HT1080 (cell line): Measurements from ENCODE around the gene CHI3L2. TPM values are rescaled to one million over a fixed set of nuclear protein-coding genes. Genes with fewer than 3 reads are reported as not detected.

Experiments used
- DNase-seq: peaks from one replicate; pipeline ENCODE4 v3.0.0-alpha.2; 2015; ENCODE audit warnings: low read depth
- total RNA-seq: library from RNA; depleted of rRNA; stranded (reverse); fragments of >200 nt; shearing (Covaris generic); gene quantifications from 2 replicates; pipeline ENCODE4 v1.2.3, GENCODE V29; 2014

CHI3L2 gene
- total RNA-seq, 1 experiment from 2014 or later, result 1.0 TPM

DNA sequence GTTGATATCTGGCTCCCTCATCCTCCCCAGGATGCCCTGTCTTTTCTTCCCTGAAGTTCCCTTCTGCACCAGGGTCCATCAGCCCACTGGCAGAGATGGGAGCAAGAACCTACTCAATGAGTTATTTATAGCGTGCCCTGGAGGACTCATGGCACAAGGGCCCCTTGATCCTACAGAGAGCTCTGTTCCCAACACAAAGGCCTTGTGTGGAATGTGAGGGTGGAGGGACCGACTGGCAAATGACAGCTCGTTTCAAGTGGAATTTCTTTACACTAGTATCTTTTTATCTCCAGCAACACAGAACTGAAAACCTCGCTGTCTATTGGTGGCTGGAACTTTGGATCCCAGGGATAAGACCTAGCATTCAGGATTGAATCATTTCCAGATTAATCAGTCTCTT lies 22.4 kb downstream of the CHI3L2 start:
- no peak for DNase-seq

- no peak for DNase-seq
Measured at GRCh38 chr1:111251570-111251969, 24.1 kb downstream of the CHI3L2 start.

DNA sequence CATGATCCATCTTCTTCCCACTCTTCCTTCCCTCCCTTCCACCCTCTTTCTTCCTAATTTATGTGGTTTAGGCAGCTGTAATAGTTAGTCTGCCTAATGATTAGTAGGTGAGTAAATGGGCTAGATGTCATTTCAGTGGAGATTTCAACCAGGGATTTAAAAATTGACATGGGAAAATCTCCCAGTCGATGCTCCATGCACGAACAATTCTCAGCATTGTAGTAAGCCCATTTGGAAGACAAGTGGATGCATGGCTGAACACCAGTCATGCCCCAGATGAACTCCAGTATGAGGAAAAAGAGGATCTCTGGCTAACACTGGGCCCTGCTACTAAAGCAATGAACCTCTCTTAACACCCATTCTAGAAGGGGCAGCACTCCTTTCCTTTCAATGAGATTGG lies 25.3 kb downstream of the CHI3L2 start:
- DNase-seq, result no peak

DNA sequence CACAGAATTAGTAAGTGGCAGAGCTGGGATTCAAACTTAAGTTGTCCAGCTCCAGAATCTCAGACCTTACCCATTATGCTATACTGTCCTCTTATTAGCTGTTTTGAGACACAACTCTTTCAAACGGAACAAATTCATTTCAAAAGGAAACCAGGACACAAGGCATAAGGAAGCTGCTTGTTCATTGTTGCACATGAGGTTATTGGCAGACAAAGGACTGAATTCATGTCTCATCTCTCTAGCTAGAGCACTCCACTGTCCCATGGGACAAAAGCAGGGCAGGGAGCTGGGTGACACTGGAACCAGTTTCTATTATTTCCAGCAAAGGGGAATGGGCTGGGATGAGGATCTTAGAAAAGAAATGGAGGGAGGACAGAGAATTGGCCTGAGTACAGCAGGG lies 26.4 kb downstream of the CHI3L2 start:
- no peak for DNase-seq

GRCh38 chr1:111256988-111257658 lies 29.6 kb downstream of the CHI3L2 start:
- DNase-seq, result no peak

DNA sequence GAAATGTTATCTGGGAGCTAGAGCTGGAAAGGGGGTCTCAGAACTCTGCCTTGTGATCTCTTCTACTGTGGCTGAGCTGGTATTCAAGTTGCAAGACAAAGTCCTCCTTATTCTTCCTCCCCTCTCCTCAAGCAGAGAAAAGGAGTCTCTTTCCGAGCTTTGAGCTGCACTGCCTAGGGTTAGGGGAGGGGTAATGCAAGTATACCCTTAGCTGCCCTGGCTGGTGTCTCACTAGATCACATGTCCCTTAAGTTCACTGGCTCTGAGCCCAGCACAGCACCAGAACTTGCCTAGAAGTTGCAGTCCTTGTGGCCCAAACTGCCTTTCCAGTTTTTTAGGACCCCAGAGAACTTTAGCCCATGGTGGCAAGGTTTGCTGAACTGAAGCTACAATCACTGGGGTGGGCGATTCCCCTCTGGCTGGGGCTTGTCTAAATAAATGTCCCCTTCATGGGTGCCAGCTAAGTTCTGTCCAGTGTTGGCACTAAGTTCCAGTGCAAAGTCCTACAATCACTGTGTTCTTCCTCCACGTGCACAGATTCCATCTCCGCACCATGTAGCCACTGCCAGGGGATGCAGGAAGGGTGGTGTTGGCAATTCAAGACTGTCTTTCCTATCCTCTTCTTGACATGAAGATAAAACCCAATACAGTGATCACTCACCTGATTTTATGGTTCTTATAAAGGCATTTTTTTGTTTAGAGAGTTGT lies 40.4 kb downstream of the CHI3L2 start:
- DNase-seq, result no peak

- DNase-seq, result no peak
Measured at GRCh38 chr1:111269825-111270406, 42.4 kb downstream of the CHI3L2 start.

GRCh38 chr1:111270771-111271463 lies 43.4 kb downstream of the CHI3L2 start:
- no peak for DNase-seq

DNA sequence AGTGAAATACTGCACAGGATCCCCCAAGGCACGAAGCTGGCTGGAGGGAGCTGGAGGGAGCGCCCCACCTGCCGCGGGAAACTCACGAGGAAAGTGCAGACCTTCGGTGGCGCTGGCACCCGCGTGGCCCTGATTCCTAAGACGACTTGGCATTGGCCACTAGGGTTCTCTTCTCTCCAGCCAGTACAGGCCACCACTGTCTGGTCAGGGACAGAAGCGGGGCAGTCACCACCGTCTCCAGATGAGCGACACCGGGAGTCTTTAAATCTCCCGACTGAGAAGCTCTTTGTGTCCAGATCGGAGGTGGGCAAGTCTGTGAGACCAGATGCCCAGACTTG lies 43.9 kb downstream of the CHI3L2 start:
- DNase-seq, result no peak

DNA sequence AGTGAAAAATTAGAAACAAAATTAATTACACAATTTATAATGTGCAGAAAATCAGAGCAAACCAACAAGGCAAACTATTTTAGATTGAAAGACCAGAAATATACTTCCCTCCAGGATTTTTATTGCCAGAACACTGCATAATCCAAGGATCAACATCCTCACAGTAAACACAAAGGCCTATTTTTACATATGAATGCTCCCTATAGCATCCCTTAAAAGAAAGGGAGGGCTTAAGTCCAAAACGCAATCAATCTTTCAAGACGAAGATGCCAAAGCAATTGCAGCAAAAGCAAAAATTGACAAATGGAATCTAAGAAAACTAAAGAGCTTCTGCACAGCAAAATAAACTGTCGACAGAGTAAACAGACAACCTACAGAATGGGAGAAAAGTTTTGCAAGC lies 44.6 kb downstream of the CHI3L2 start:
- DNase-seq, result no peak

DNA sequence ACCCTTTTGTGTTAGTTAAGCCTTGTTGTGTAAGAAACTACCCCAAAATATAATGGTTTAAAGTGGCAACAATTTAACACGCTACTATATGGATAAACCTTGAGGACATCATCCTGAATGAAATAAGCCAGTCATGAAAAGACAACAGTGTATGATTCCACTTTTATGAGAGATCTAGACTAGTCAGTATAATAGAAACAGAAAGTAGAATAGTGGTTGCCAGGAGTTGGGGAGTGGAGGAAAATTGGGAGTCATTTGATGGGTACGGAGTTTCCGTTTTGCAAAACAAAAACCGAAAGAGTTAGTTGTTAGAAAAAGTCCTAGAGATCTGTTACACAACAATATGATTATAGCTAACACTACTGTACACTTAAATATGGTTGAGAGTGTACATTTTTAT lies 47.1 kb downstream of the CHI3L2 start:
- DNase-seq, result no peak

DNA sequence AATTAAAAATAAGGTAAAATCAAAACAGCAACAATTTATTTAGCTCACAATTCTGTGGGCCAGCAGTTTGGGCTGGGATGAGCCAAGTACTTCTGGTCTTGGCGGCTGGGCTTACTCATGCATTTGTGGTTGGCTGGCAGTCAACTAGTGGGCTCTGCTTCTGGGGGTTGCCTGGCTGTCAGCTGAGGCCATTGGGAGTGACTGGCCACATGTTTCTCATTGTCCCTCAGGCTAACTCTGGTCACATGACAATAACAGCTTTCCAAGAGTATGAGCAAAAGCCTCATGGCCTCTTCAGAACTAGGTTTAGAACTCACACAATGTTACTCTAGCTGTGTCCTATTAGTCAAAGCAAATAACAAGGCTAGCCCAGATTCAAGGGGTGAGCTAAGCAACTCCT lies 47.6 kb downstream of the CHI3L2 start:
- DNase-seq, result peak; percentile 87

DNA sequence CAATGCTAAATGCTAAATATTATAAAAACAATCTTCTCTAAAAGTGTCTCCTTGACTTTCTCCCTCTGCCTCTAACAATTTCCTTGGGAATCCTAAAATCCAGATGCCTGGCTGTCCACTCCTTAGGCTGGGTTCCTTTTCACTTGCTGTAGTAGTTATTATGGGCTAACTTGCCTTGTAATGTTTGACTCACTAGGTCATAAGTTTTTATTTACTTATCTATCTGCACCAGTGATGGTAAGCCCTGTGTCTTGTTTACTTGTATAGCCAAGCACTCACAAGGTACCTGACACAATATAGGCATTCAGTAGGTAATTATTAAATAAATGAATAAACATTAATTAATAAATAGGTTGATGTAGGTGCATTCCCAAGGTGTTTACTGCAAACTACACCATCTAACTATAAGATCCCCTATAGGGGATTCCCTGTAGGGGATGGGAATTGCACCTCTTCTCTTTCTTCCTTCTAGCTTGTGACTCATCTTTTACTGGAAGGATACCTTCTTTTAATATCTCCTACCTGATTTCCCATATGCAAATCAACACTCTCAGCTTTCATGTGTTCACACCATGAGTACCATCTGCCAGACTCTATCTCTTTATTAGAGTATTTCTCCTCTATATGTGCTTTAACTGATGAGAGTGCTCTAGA lies 48.4 kb downstream of the CHI3L2 start:
- no peak for DNase-seq

DNA sequence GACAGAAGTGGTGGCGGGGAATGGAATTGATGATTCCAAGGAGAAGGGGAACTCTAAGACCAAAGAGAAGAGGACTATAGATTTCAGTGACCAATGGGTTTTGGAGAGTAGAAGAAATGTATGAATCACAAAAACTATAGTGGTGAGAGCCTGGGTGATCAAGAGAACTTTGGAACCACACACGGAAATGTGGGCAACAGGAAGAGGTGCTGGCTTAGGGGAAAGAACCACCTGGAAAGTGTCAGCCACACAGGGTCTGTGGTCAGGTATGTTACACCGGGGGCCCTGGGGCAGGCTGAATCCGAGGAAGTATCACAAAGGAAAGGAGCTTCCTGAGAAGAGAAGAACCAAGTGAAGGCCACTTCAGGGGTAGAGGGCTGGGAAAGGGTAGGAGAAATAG lies 51.6 kb downstream of the CHI3L2 start:
- DNase-seq, result no peak

GRCh38 chr1:111280267-111280666 lies 52.8 kb downstream of the CHI3L2 start:
- DNase-seq, result no peak

DNA sequence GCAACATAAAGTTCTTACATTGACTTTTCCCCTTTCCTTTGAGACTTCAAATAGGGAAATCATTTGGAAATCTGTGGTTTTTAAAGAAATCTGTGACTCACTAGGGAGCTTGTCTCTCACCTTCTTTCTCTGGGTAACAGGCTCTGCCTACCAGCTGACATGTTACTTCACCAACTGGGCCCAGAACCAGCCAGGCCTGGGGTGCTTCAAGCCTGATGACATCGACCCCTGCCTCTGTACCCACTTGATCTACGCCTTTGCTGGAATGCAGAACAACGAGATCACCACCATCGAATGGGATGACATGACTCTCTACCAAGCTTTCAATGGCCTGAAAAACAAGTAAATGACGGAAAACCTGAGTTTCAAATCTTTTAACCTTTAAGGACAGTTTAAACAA lies 53.9 kb downstream of the CHI3L2 start:
- peak; percentile 4 for DNase-seq

DNA sequence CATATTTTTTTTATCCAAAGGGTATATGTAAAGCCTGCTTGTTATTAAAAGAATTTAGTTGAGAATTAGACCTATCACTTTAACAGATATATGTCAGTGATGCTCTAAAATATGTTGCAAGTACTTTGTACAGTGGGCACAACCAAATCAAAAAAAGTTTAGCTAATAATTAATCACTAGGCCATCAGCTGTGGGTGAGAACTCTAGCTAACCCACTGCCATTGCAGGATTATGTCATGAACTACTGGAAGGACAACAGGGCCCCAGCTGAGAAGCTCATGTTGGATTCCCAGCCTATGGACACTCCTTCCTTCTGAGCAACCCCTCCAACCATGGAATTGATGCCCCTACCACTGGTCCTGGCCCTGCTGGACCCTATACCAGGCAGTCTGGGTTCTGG lies 56.3 kb downstream of the CHI3L2 start:
- no peak for DNase-seq

- DNase-seq, result no peak
Measured at GRCh38 chr1:111285879-111286278, 58.4 kb downstream of the CHI3L2 start.

DNA sequence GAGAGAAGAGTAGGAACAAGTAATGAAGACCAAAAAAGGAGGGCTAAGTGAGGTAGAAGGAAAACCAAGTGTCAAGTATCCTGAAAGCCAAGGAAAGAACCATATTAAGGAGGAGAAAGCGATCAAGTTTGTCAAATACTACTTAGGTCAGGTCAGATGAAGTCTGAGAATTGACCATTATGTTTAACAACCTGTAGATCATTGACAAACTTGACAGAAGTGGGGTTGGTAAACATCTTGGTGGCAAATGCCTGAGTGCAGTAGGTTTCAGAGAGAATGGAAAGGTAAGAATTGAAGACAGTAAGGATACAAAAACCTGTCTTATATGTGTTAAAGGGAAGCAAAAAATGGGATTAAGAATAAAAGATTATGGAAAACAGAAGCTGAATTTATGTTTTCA lies 59.4 kb downstream of the CHI3L2 start:
- DNase-seq, result no peak

DNA sequence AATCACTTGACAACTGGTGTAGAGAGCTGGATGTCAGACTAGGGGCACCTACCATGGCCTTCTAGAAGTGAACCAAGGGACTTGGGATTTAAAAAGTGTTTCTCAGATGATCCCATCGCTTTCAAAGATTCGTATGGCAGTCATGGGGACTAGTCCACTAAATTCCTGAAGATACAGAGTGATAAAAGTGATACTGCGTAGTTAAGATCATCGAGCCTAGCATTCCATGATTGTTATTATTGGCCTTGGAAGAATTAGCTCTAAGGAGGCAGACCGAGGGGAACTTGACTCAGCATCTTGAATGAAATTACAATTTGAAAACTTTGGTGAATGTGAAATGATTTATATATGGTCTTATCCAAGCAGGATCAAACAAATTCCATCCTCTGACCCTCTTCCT lies 61.9 kb downstream of the CHI3L2 start:
- DNase-seq, result no peak

DNA sequence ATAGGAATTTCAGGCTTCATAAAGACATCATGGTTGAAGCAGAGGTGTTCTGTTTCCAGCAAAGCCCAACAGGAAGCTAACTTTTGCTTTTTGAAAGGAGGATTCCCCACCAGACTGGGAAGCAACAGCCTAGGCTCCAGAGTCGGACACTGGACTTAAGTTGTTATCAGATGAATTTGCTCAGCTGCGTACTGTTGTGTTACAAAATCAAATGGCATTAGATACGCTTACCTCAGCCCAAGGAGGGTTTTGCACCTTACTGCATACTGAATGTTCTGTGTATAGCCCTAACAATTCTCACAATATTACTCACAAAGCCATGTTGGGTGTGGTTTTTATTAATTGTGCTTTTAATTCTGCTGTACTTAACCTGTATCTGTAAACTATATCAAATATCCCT lies 62.6 kb downstream of the CHI3L2 start:
- no peak for DNase-seq

- DNase-seq, result peak; percentile 31
Measured at GRCh38 chr1:111290630-111291029, 63.1 kb downstream of the CHI3L2 start, which contains the start of gene CHIA. CHIA (plus strand) TSS chr1:111290851; CDS start chr1:111310468, 19,617 bp downstream.
